GM19238 (cell line): ENCODE data around the gene TFPI2.

Experiments used
- DNase-seq: peaks from one replicate; pipeline ENCODE4 v3.0.0; 2011; ENCODE audit warnings: low spot score; ENCODE audit not compliant: insufficient read length

The TFPI2 gene

DNA sequence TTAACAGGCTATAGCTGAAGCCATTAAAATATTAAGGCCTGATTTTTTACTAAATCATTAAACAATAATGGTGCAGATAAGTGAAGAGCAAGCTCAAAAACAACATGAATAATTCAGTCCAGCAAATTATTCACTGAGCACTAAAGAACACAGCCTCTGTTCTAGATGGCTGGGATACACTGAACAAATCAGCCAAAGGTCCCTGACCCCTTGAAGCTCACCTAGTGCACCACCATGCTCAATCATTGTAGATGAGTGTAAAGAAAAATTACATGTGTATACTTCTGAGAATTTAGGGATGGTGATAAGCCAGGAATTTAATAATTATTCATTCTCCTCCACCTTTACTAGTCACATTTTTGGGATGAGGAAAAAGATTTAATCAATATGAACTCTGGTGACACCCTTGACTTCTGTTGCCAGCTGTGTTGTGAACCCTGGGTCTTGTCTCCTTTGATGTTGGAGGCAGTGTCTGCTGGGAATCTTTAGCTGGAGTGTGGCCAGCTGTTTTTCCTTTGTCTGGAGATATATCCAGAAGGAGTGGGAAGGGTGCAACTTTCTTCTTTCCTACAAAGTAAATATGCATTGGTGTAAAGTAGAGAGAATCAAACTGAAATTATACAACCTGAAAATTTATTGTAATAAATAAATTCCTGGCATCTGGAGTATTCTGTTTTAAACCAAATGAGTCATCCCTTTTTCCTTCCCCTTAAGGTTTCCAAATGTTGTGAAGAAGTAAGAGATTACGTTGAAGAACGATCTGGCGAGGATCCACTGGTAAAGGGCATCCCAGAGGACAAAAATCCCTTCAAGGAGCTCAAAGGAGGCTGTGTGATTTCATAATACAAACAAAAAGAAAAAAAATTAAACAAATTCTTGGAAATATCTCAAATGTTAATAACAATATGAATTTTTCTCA is 19.8 kb upstream of the TFPI2 start:
- DNase-seq, result no peak

- no peak for DNase-seq
These were observed 15.7 kb upstream of the TFPI2 start, which contains the start of gene GNGT1 for GRCh38 chr7:93906267-93906666. Gene GNGT1 (plus strand): TSS chr7:93906567. CDS start chr7:93906747, 180 bp downstream.

- no peak for DNase-seq
These were observed 12.3 kb upstream of the TFPI2 start for GRCh38 chr7:93902777-93903423.

- DNase-seq, result no peak
These were observed 7.1 kb upstream of the TFPI2 start for GRCh38 chr7:93897680-93898079.

DNA sequence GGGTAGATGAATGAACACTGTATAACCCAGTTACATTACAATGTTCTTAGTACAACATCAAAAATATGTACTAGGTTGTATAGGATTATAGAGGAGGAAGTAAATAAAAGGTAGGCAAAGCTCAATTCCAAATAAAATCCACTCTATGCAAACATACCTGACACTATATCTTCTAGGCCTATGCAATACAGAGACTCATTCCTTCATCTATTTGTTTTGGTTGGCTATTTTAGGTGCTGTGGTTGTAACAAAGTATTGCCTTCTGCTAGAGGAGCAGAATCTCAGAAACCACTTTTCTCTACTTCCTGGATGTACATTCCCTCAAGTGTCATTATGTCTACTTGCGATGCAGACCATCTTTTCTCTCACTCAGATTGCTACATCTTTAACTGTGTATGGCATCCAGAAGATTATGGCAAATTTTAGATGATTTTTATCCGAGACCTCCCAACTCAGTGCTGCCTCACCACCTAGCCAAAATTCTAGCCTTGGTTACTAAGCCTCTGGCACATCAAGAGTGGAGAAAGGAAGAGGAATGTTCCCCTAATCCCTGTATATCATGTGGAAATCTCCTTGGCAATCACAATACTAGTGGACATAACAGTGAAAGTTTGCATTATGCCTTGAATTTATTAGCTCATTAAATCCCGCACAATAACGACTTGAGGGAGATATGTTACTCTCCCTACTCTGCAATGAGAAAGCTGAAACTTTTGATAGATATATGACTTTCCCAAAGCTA is 5.5 kb upstream of the TFPI2 start:
- no peak for DNase-seq

DNA sequence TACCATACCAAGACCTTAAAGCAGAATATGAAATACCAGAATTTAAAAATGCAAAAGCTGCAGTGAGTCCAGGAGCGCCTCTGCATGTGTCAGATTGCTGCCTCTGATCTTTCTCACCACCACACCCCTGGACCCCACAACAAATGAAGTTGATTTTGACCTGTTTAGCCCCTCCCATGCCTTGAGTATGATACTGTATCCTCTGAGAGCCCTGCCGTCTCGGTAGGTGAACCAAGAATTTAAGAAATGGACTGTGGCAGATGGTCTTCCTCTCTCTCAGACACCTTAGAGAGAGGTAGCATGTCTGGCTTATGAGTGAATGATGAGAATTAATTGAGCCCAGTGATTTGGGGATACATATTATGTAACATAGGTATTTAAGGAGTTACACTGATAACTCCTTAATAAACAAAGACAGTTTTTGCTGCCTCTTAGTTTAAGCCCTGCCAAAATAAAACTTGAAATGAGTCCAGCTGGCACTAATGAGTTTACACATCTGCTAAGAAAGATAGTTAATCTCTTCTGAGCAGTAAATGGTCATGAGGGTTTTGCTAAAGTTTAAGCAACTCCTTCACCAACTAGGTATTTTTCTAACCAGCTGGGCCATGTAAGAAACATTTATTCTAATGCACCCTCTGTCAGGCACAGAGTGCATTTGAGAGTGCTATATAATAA is 4.5 kb upstream of the TFPI2 start:
- no peak for DNase-seq

DNA sequence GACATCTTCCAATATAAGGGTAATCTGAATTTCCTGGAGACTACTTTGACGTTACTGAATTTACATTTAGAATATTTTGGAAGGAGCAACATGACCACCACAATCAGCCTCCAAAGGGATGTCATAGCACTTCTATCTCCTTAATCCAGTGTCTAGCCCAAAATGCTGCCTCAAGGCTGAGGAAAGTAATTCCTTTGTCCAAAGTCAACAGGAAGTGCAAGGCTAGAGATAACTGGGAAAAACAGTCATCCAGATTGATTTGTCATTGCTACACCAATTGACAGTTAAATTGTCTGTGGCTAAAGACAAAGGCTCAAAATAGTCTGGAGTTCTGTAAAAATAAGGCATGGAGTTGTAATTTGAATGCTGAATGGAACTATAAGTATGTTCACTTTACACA is 3.9 kb upstream of the TFPI2 start:
- DNase-seq, result no peak

- no peak for DNase-seq
These were observed 501 bp downstream of the TFPI2 start for GRCh38 chr7:93890041-93890463.

DNA sequence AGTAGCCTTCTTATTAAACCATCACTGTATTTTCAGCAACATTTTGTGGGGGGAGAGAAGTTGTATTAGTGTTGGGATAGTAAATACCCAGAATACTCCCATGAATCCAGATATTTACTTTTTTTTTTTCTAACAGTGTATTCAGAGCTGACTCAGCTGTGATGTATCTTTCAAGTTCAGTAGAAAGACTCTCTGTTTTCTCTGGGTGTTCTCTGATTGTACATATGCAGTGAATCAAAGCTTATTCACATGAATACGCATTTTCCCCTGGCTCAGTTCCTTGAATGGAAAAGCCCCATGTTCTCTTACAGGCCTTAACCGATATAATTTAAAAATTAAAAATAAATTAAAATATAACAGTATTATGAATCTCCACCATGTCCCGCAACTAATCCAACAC is 1.3 kb downstream of the TFPI2 start:
- DNase-seq, result no peak

DNA sequence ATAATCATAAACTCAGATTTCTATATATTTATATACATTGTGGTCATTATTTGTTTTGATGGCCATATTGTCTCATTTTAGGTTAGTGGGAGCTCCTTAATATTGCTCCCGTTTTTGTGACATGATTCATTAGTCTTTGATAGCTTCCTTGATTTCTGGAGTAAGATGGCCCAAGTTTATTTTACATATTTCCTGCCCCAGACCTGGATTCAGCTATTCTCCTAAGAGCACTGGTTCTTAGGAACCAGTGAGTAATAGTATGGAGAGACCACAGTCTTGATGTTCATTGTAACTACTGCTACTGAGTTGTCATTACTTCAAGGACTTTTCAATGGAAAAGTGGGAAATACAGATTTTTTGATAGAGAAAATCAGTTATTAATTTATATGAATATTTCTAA is 6.0 kb downstream of the TFPI2 start:
- DNase-seq, result no peak

DNA sequence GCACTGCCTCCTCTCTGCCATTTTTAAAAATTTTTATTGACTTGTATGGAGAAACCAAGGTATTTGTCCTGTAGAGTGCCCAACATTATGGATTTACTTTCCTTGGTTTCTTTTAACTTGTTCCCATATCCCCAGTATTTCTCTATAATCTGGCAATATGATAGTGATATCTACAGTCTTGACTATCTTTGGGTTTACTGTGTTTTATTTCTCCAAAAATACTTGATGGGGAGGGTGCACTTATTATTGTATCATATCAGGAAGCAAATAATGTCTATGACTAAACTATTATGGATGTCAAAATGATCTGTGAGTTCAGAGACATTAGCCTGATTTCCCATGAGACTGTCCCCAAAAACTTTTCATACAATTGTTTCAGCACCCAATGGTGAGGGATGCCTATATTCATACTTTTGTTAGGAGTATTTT is 6.6 kb downstream of the TFPI2 start:
- no peak for DNase-seq

- DNase-seq, result no peak
These were observed 7.3 kb downstream of the TFPI2 start for GRCh38 chr7:93883078-93883916.

- DNase-seq, result no peak
These were observed 8.1 kb downstream of the TFPI2 start for GRCh38 chr7:93882468-93882867.

- DNase-seq, result no peak
These were observed 11.2 kb downstream of the TFPI2 start for GRCh38 chr7:93879356-93879755.

DNA sequence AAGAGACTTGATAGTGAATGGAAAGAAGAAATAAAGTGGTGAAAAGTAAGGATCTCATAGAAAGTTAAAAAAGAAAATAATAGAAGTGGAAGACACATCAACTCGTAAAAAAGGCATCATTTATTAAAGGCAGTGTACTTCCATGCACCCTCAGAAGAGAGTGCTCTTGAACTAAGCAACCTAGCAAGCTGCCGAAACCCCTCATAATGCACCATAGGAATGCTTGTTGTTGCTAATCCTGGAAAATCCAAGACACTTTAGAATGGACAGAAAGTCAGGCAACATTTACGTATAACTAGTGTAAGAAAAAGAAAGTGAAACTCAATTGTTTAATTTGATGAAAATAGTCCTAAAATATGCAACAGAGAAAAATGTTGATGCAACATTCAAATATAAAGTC is 12.8 kb downstream of the TFPI2 start:
- DNase-seq, result no peak

- DNase-seq, result no peak
These were observed 16.5 kb downstream of the TFPI2 start for GRCh38 chr7:93873998-93874574.

- no peak for DNase-seq
These were observed 23.7 kb downstream of the TFPI2 start for GRCh38 chr7:93866886-93867285.

- DNase-seq, result no peak
These were observed 27.9 kb downstream of the TFPI2 start for GRCh38 chr7:93862651-93863050.

- no peak for DNase-seq
These were observed 29.1 kb downstream of the TFPI2 start for GRCh38 chr7:93861325-93861949.

DNA sequence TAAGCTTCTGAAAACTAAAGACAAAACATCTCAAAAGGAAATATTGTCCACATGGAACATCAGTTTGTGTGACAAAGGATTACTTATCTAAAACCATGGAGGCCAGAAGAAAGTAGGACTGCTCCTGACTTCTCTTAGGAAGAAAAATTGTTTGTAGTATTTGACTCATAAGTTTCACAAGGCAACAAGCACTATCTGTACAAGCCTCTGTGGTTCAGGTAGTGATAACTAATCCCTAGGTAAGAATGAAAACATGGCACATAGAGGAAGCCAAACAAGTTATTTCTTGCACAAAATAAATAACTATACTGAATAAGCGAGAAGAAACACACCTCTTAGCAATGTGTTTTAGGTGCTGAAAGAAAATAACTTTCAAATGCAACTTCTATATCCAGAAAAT is 30.3 kb downstream of the TFPI2 start:
- DNase-seq, result no peak
